ENCODE results near the gene NSA2. TPM values are rescaled to one million over a fixed set of nuclear protein-coding genes. Genes with fewer than 3 reads are reported as not detected.

Gene NSA2
- 59.3 and 75.6 TPM in 2 replicates for total RNA-seq

GRCh38 chr5:74766849-74767578 is at the start of gene NSA2, which contains the start of gene GFM2:
NSA2 (plus strand) TSS chr5:74767249; CDS start chr5:74767361, 112 bp downstream.
GFM2 (minus strand) TSS chr5:74767117; CDS start chr5:74763742, 3,375 bp downstream.

Other genes starting within 250 kb of the NSA2 start
- gene ENC1, start 126.5 kb upstream of the NSA2 start, total RNA-seq: 25.7 and 32.2 TPM in 2 replicates
- gene HEXB, start 82.0 kb upstream of the NSA2 start, total RNA-seq: 161 and 180 TPM in 2 replicates
- gene GFM2, start 132 bp upstream of the NSA2 start, total RNA-seq: 25.9 and 52.1 TPM in 2 replicates
- gene FAM169A, start 99.1 kb downstream of the NSA2 start, total RNA-seq: 0.16 and 4.3 TPM in 2 replicates